ENCODE measurements around the gene CBR1.

The CBR1 gene

GRCh38 chr21:36079010-36079649 lies 9.3 kb downstream of the CBR1 start:
- Histone ChIP-seq H3K27ac (replicated peaks) (no peak overlapping the region), H3K27me3 (ENCODE audit: insufficient read depth, poor library complexity, severe bottlenecking) (no peaks in the 10 kb centered on the region), H3K4me3 (replicated peaks; ENCODE audit: insufficient read depth, low read length) (no peak overlapping the region)
- DNase-seq (ENCODE audit: low read depth in 1 of 2, low spot score in 1 of 2): no peak
- TF ChIP-seq REST (IDR thresholded peaks at IDR 0.05; ENCODE audit: insufficient replicate concordance, low read depth) (no peak), POLR2AphosphoS5 (IDR thresholded peaks at IDR 0.05; ENCODE audit: low read depth) (no peak)

GRCh38 chr21:36079671-36080070 lies 9.8 kb downstream of the CBR1 start:
- no peak overlapping the region for H3K4me3 ChIP-seq (replicated peaks; ENCODE audit: insufficient read depth, low read length)
- TF ChIP-seq GABPA (IDR thresholded peaks at IDR 0.05; ENCODE audit: low read depth) (no peak), CTCF (IDR thresholded peaks at IDR 0.05; ENCODE audit: insufficient read depth, low read length) (no peak), REST (IDR thresholded peaks at IDR 0.05; ENCODE audit: insufficient replicate concordance, low read depth) (no peak), POLR2AphosphoS5 (IDR thresholded peaks at IDR 0.05; ENCODE audit: low read depth) (no peak), SPI1 (IDR thresholded peaks at IDR 0.05; ENCODE audit: borderline replicate concordance, low read depth) (no peak)
- no peak overlapping the region for H3K27ac ChIP-seq (replicated peaks)
- no peaks in the 10 kb centered on the region for H3K27me3 ChIP-seq (ENCODE audit: insufficient read depth, poor library complexity, severe bottlenecking)
- no peak for DNase-seq (ENCODE audit: low read depth in 1 of 2, low spot score in 1 of 2)

GRCh38 chr21:36080386-36080785 lies 10.6 kb downstream of the CBR1 start:
- Histone ChIP-seq H3K27ac (replicated peaks) (no peak overlapping the region), H3K27me3 (ENCODE audit: insufficient read depth, poor library complexity, severe bottlenecking) (no peaks in the 10 kb centered on the region), H3K4me3 (replicated peaks; ENCODE audit: insufficient read depth, low read length) (no peak overlapping the region)
- no peak for DNase-seq (ENCODE audit: low read depth in 1 of 2, low spot score in 1 of 2)
- TF ChIP-seq CTCF (IDR thresholded peaks at IDR 0.05; ENCODE audit: insufficient read depth, low read length) (no peak), GABPA (IDR thresholded peaks at IDR 0.05; ENCODE audit: low read depth) (no peak), POLR2AphosphoS5 (IDR thresholded peaks at IDR 0.05; ENCODE audit: low read depth) (no peak), REST (IDR thresholded peaks at IDR 0.05; ENCODE audit: insufficient replicate concordance, low read depth) (no peak), SPI1 (IDR thresholded peaks at IDR 0.05; ENCODE audit: borderline replicate concordance, low read depth) (no peak)
